Stimulated activated memory B cell treated with anti-CD40 and anti-IgM and Interleukin-4, amounts not matched to agents 10 μg/mL and 1 μg/mL and 100 μg/mL, for 72 hours (primary cell): ENCODE results near the gene PTOV1.

Source experiments
- ATAC-seq: fragments of 150-1000 bp; cut with Tn5 transposase; 2 replicates; pipeline ENCODE4 v1.10.0; 2021
- H3K27ac Mint-ChIP-seq: one replicate; pipeline ENCODE4 v1.8.0; 2022; ENCODE audit warnings: mild to moderate bottlenecking, mixed read lengths
- H3K27me3 Mint-ChIP-seq: one replicate; pipeline ENCODE4 v1.8.0; 2022; ENCODE audit warnings: mixed read lengths
- H3K36me3 Mint-ChIP-seq: one replicate; pipeline ENCODE4 v1.8.0; 2022; ENCODE audit warnings: mixed read lengths
- H3K4me1 Mint-ChIP-seq: one replicate; pipeline ENCODE4 v1.8.0; 2022; ENCODE audit warnings: mixed read lengths
- H3K4me3 Mint-ChIP-seq: one replicate; pipeline ENCODE4 v1.8.0; 2022; ENCODE audit warnings: mild to moderate bottlenecking, moderate library complexity, mixed read lengths
- H3K9me3 Mint-ChIP-seq: one replicate; pipeline ENCODE4 v1.8.0; 2022; ENCODE audit warnings: mixed read lengths

PTOV1 gene

GRCh38 chr19:49891393-49891792 lies 40.4 kb downstream of the PTOV1 start:
- H3K4me3 Mint-ChIP-seq: peak overlapping the region; percentile 91

GRCh38 chr19:49892716-49893115 lies 41.8 kb downstream of the PTOV1 start:
- ATAC-seq: no peak
- H3K9me3 Mint-ChIP-seq: no peaks in the 10 kb centered on the region
- peaks cover 90% of the 10 kb centered on the region for H3K4me1 Mint-ChIP-seq
- H3K27ac Mint-ChIP-seq: peak overlapping the region; percentile 92
- H3K36me3 Mint-ChIP-seq: peaks cover 78% of the 10 kb centered on the region
- H3K4me3 Mint-ChIP-seq: peak overlapping the region; percentile 91
- H3K27me3 Mint-ChIP-seq: no peaks in the 10 kb centered on the region

More at GRCh38 chr19:49891393-49891792, 40.4 kb downstream of the PTOV1 start:
- ATAC-seq: no peak
- Mint-ChIP-seq H3K27me3 (no peaks in the 10 kb centered on the region), H3K4me1 (peaks cover 82% of the 10 kb centered on the region), H3K9me3 (no peaks in the 10 kb centered on the region), H3K36me3 (peaks cover 73% of the 10 kb centered on the region), H3K27ac (peak overlapping the region; percentile 92)

GRCh38 chr19:49894011-49894664 lies 43.2 kb downstream of the PTOV1 start:
- peak overlapping the region; percentile 91 for H3K4me3 Mint-ChIP-seq
- H3K9me3 Mint-ChIP-seq: no peaks in the 10 kb centered on the region
- H3K27me3 Mint-ChIP-seq: no peaks in the 10 kb centered on the region
- ATAC-seq: no peak
- peaks cover 69% of the 10 kb centered on the region for H3K36me3 Mint-ChIP-seq
- peaks cover 81% of the 10 kb centered on the region for H3K4me1 Mint-ChIP-seq
- peak overlapping the region; percentile 92 for H3K27ac Mint-ChIP-seq

- H3K9me3 Mint-ChIP-seq: no peaks in the 10 kb centered on the region
- ATAC-seq: peak; percentile 55
- peak overlapping the region; percentile 91 for H3K4me3 Mint-ChIP-seq
- H3K36me3 Mint-ChIP-seq: peaks cover 63% of the 10 kb centered on the region
- H3K27me3 Mint-ChIP-seq: no peaks in the 10 kb centered on the region
- peak overlapping the region; percentile 92 for H3K27ac Mint-ChIP-seq
- H3K4me1 Mint-ChIP-seq: peaks cover 74% of the 10 kb centered on the region
Observed at GRCh38 chr19:49894879-49895565, 44.1 kb downstream of the PTOV1 start.

- peaks cover 62% of the 10 kb centered on the region for H3K36me3 Mint-ChIP-seq
- no peaks in the 10 kb centered on the region for H3K9me3 Mint-ChIP-seq
- H3K27me3 Mint-ChIP-seq: no peaks in the 10 kb centered on the region
- H3K4me3 Mint-ChIP-seq: peak overlapping the region; percentile 91
- H3K27ac Mint-ChIP-seq: peak overlapping the region; percentile 92
- peak; percentile 18 for ATAC-seq
- peaks cover 78% of the 10 kb centered on the region for H3K4me1 Mint-ChIP-seq
Observed at GRCh38 chr19:49895566-49896297, 44.8 kb downstream of the PTOV1 start.

- Mint-ChIP-seq H3K4me3 (peak within 1 kb of the TSS; percentile 91), H3K4me1 (peaks cover 71% of the 10 kb centered on the region), H3K27ac (peak within 1 kb of the TSS; percentile 92), H3K27me3 (no peaks in the 10 kb centered on the region), H3K36me3 (peaks cover 49% of the 10 kb centered on the region), H3K9me3 (no peaks in the 10 kb centered on the region)
- peak; percentile 83 for ATAC-seq
Observed at GRCh38 chr19:49896863-49897621, 46.1 kb downstream of the PTOV1 start, which contains the start of gene IL4I1. Gene IL4I1 (minus strand): TSS chr19:49896887. CDS start chr19:49896160, 727 bp downstream.

- no peak overlapping the region for H3K27ac Mint-ChIP-seq
Observed at GRCh38 chr19:49904136-49904535, 53.2 kb downstream of the PTOV1 start.

GRCh38 chr19:49906879-49907564 lies 56.1 kb downstream of the PTOV1 start:
- ATAC-seq: peak; percentile 39
- peak overlapping the region; percentile 91 for H3K27ac Mint-ChIP-seq
- H3K27me3 Mint-ChIP-seq: no peaks in the 10 kb centered on the region
- peak overlapping the region; percentile 50 for H3K4me3 Mint-ChIP-seq
- peaks cover 80% of the 10 kb centered on the region for H3K4me1 Mint-ChIP-seq
- H3K36me3 Mint-ChIP-seq: peaks cover 48% of the 10 kb centered on the region
- no peaks in the 10 kb centered on the region for H3K9me3 Mint-ChIP-seq

More at GRCh38 chr19:49904136-49904535, 53.2 kb downstream of the PTOV1 start:
- Mint-ChIP-seq H3K27me3 (no peaks in the 10 kb centered on the region), H3K4me3 (peak overlapping the region; percentile 18), H3K9me3 (no peaks in the 10 kb centered on the region), H3K36me3 (peaks cover 40% of the 10 kb centered on the region), H3K4me1 (peaks cover 65% of the 10 kb centered on the region)
- ATAC-seq: no peak

GRCh38 chr19:49907745-49908446 lies 56.9 kb downstream of the PTOV1 start:
- Mint-ChIP-seq H3K9me3 (no peaks in the 10 kb centered on the region), H3K4me3 (peak overlapping the region; percentile 50), H3K36me3 (peaks cover 54% of the 10 kb centered on the region), H3K27me3 (no peaks in the 10 kb centered on the region), H3K4me1 (peaks cover 87% of the 10 kb centered on the region), H3K27ac (peak overlapping the region; percentile 91)
- ATAC-seq: peak; percentile 53

- no peaks in the 10 kb centered on the region for H3K27me3 Mint-ChIP-seq
- H3K4me1 Mint-ChIP-seq: peaks cover 87% of the 10 kb centered on the region
- H3K36me3 Mint-ChIP-seq: peaks cover 62% of the 10 kb centered on the region
- no peak for ATAC-seq
- no peaks in the 10 kb centered on the region for H3K9me3 Mint-ChIP-seq
- peak overlapping the region; percentile 91 for H3K27ac Mint-ChIP-seq
- peak overlapping the region; percentile 44 for H3K4me3 Mint-ChIP-seq
Observed at GRCh38 chr19:49908480-49909420, 57.8 kb downstream of the PTOV1 start.

GRCh38 chr19:49910179-49910578 lies 59.2 kb downstream of the PTOV1 start:
- Mint-ChIP-seq H3K4me1 (peaks cover 90% of the 10 kb centered on the region), H3K9me3 (no peaks in the 10 kb centered on the region), H3K27me3 (no peaks in the 10 kb centered on the region), H3K36me3 (peaks cover 73% of the 10 kb centered on the region), H3K27ac (peak overlapping the region; percentile 91), H3K4me3 (no peak overlapping the region)
- no peak for ATAC-seq
